ENCODE data around the gene GPRIN3. TPM values are rescaled to one million over a fixed set of nuclear protein-coding genes. Genes with fewer than 3 reads are reported as not detected.

Gene GPRIN3
- total RNA-seq, 8 experiments from 2014 or later, result 1.2 to 20.1 (median 7.6) TPM

GRCh38 chr4:89283226-89284009 lies 24.2 kb downstream of the GPRIN3 start:
- no peaks in the 10 kb centered on the region for H3K4me1 ChIP-seq (replicated peaks in 1 of 2)
- WGBS, 10 experiments, result 50 to 100% (median 88%) methylated on average over 1 to 5 of the region's 5 CpGs; no CpG with 5 or more reads in 2 of the 10 experiments
- in situ Hi-C loops (cut with MboI; ENCODE audit: low pct_unique_long_range_greater_than_20kb in 2 of 9, low sequenced_read_pairs in 9 of 9, unreplicated experiment in 9 of 9), result no loop called here

GRCh38 chr4:89279385-89279784 lies 28.2 kb downstream of the GPRIN3 start:
- WGBS, 10 experiments, result 44 to 90% (median 86%) methylated on average over 2 to 4 of the region's 4 CpGs
- H3K27ac ChIP-seq, result no peak overlapping the region
- no peaks in the 10 kb centered on the region for H3K4me1 ChIP-seq (replicated peaks in 1 of 2)
- no peak overlapping the region for H3K4me3 ChIP-seq
- in situ Hi-C loops (cut with MboI; ENCODE audit: low pct_unique_long_range_greater_than_20kb in 2 of 9, low sequenced_read_pairs in 9 of 9, unreplicated experiment in 9 of 9), result no loop called here
- no peak for ATAC-seq (replicated peaks in 6 of 8)

More at GRCh38 chr4:89283226-89284009, 24.2 kb downstream of the GPRIN3 start:
- Histone ChIP-seq H3K4me3 (no peak overlapping the region), H3K27ac (no peak overlapping the region)
- ATAC-seq (replicated peaks in 6 of 8), result peak in 3 of 8 experiments; percentile 24 to 43 (median 36)

- Histone ChIP-seq H3K27ac (no peak overlapping the region), H3K4me3 (no peak overlapping the region), H3K4me1 (replicated peaks in 1 of 2) (no peaks in the 10 kb centered on the region)
- no peak for ATAC-seq (replicated peaks in 6 of 8)
- in situ Hi-C loops (cut with MboI; ENCODE audit: low pct_unique_long_range_greater_than_20kb in 2 of 9, low sequenced_read_pairs in 9 of 9, unreplicated experiment in 9 of 9), result no loop called here
- 60 to 100% (median 88%) methylated on average over 1 to 4 of the region's 5 CpGs; no CpG with 5 or more reads in 5 of the 10 experiments for WGBS, 10 experiments
Observed at GRCh38 chr4:89277412-89277811, 30.2 kb downstream of the GPRIN3 start.

- ATAC-seq (replicated peaks in 6 of 8), result no peak
- H3K4me3 ChIP-seq, result no peak overlapping the region
- H3K4me1 ChIP-seq (replicated peaks in 1 of 2), result no peaks in the 10 kb centered on the region
- in situ Hi-C loops (cut with MboI; ENCODE audit: low pct_unique_long_range_greater_than_20kb in 2 of 9, low sequenced_read_pairs in 9 of 9, unreplicated experiment in 9 of 9), result no loop called here
- H3K27ac ChIP-seq, result no peak overlapping the region
Observed at GRCh38 chr4:89276296-89276695, 31.3 kb downstream of the GPRIN3 start.

GRCh38 chr4:89275587-89275986 lies 32.0 kb downstream of the GPRIN3 start:
- in situ Hi-C loops (cut with MboI; ENCODE audit: low pct_unique_long_range_greater_than_20kb in 2 of 9, low sequenced_read_pairs in 9 of 9, unreplicated experiment in 9 of 9), result no loop called here
- Histone ChIP-seq H3K27ac (no peak overlapping the region), H3K4me3 (no peak overlapping the region), H3K4me1 (replicated peaks in 1 of 2) (no peaks in the 10 kb centered on the region)
- 73 to 100% (median 86%) methylated on average over 1 to 6 of the region's 6 CpGs; no CpG with 5 or more reads in 2 of the 10 experiments for WGBS, 10 experiments
- ATAC-seq (replicated peaks in 6 of 8), result no peak

GRCh38 chr4:89273741-89274141 lies 33.9 kb downstream of the GPRIN3 start:
- in situ Hi-C loops (cut with MboI; ENCODE audit: low pct_unique_long_range_greater_than_20kb in 2 of 9, low sequenced_read_pairs in 9 of 9, unreplicated experiment in 9 of 9), result no loop called here
- H3K4me3 ChIP-seq, result no peak overlapping the region
- WGBS, 10 experiments, result 50 to 100% (median 87%) methylated on average over 1 to 5 of the region's 5 CpGs
- no peaks in the 10 kb centered on the region for H3K4me1 ChIP-seq (replicated peaks in 1 of 2)
- no peak overlapping the region for H3K27ac ChIP-seq
- no peak for ATAC-seq (replicated peaks in 6 of 8)

GRCh38 chr4:89270792-89271191 lies 36.8 kb downstream of the GPRIN3 start:
- no peak for ATAC-seq (replicated peaks in 6 of 8)
- H3K4me3 ChIP-seq, result no peak overlapping the region
- no peaks in the 10 kb centered on the region for H3K4me1 ChIP-seq (replicated peaks in 1 of 2)
- H3K27ac ChIP-seq, result no peak overlapping the region
- 40 to 100% (median 90%) methylated on average over 1 of the region's 1 CpG; no CpG with 5 or more reads in 5 of the 10 experiments for WGBS, 10 experiments
- in situ Hi-C loops (cut with MboI; ENCODE audit: low pct_unique_long_range_greater_than_20kb in 2 of 9, low sequenced_read_pairs in 9 of 9, unreplicated experiment in 9 of 9), result no loop called here

GRCh38 chr4:89269121-89269666 lies 38.4 kb downstream of the GPRIN3 start:
- no peak for ATAC-seq (replicated peaks in 6 of 8)
- 63 to 100% (median 81%) methylated on average over 1 to 4 of the region's 4 CpGs; no CpG with 5 or more reads in 1 of the 10 experiments for WGBS, 10 experiments
- Histone ChIP-seq H3K4me1 (replicated peaks in 1 of 2) (no peaks in the 10 kb centered on the region), H3K27ac (no peak overlapping the region), H3K4me3 (no peak overlapping the region)
- in situ Hi-C loops (cut with MboI; ENCODE audit: low pct_unique_long_range_greater_than_20kb in 2 of 9, low sequenced_read_pairs in 9 of 9, unreplicated experiment in 9 of 9), result no loop called here

GRCh38 chr4:89268679-89269078 lies 38.9 kb downstream of the GPRIN3 start:
- Histone ChIP-seq H3K4me3 (no peak overlapping the region), H3K4me1 (replicated peaks in 1 of 2) (no peaks in the 10 kb centered on the region), H3K27ac (no peak overlapping the region)
- ATAC-seq (replicated peaks in 6 of 8), result no peak
- in situ Hi-C loops (cut with MboI; ENCODE audit: low pct_unique_long_range_greater_than_20kb in 2 of 9, low sequenced_read_pairs in 9 of 9, unreplicated experiment in 9 of 9), result no loop called here
- 0 to 92% (median 61%) methylated on average over 1 to 2 of the region's 2 CpGs; no CpG with 5 or more reads in 4 of the 10 experiments for whole genome bisulfite sequencing, 10 experiments

- no peak for ATAC-seq (replicated peaks in 6 of 8)
- Histone ChIP-seq H3K4me1 (replicated peaks in 1 of 2) (no peaks in the 10 kb centered on the region), H3K4me3 (no peak overlapping the region), H3K27ac (no peak overlapping the region)
- WGBS, 10 experiments, result 0 to 100% (median 94%) methylated on average over 1 to 3 of the region's 3 CpGs; no CpG with 5 or more reads in 3 of the 10 experiments
- in situ Hi-C loops (cut with MboI; ENCODE audit: low pct_unique_long_range_greater_than_20kb in 2 of 9, low sequenced_read_pairs in 9 of 9, unreplicated experiment in 9 of 9), result no loop called here
Observed at GRCh38 chr4:89267846-89268245, 39.8 kb downstream of the GPRIN3 start.

GRCh38 chr4:89267392-89267791 lies 40.2 kb downstream of the GPRIN3 start:
- in situ Hi-C loops (cut with MboI; ENCODE audit: low pct_unique_long_range_greater_than_20kb in 2 of 9, low sequenced_read_pairs in 9 of 9, unreplicated experiment in 9 of 9), result no loop called here
- H3K27ac ChIP-seq, result no peak overlapping the region
- WGBS, 10 experiments, result 57 to 100% (median 79%) methylated on average over 1 of the region's 1 CpG; no CpG with 5 or more reads in 4 of the 10 experiments
- no peaks in the 10 kb centered on the region for H3K4me1 ChIP-seq (replicated peaks in 1 of 2)
- no peak overlapping the region for H3K4me3 ChIP-seq
- ATAC-seq (replicated peaks in 6 of 8), result no peak

- ATAC-seq (replicated peaks in 6 of 8), result no peak
- H3K27ac ChIP-seq, result no peak overlapping the region
- in situ Hi-C loops (cut with MboI; ENCODE audit: low pct_unique_long_range_greater_than_20kb in 2 of 9, low sequenced_read_pairs in 9 of 9, unreplicated experiment in 9 of 9), result no loop called here
- no peak overlapping the region for H3K4me3 ChIP-seq
- no peaks in the 10 kb centered on the region for H3K4me1 ChIP-seq (replicated peaks in 1 of 2)
- 36 to 80% (median 73%) methylated on average over 1 of the region's 1 CpG; no CpG with 5 or more reads in 6 of the 10 experiments for WGBS, 10 experiments
Observed at GRCh38 chr4:89266128-89266527, 41.5 kb downstream of the GPRIN3 start.

GRCh38 chr4:89263265-89263664 lies 44.3 kb downstream of the GPRIN3 start:
- no peak for ATAC-seq (replicated peaks in 6 of 8)
- Histone ChIP-seq H3K27ac (no peak overlapping the region), H3K4me1 (replicated peaks in 1 of 2) (no peaks in the 10 kb centered on the region), H3K4me3 (no peak overlapping the region)
- in situ Hi-C loops (cut with MboI; ENCODE audit: low pct_unique_long_range_greater_than_20kb in 2 of 9, low sequenced_read_pairs in 9 of 9, unreplicated experiment in 9 of 9), result no loop called here
- 40 to 93% (median 78%) methylated on average over 1 to 3 of the region's 3 CpGs; no CpG with 5 or more reads in 2 of the 10 experiments for WGBS, 10 experiments

All from motor neuron (in vitro differentiated cells).